WI38 (cell line): ENCODE data around the gene TUBB2A.
"Not testable (repeated sequence)": the region's sequence is repeated elsewhere in the genome, so short reads cannot be mapped to it uniquely, and the experiment has no call there.

ENCODE experiments used
- H3K4me3 ChIP-seq: 2 replicates; pipeline ENCODE4 v1.5.1; 2011; ENCODE audit warnings: low read depth, mild to moderate bottlenecking, control low read depth, low read length
- TF ChIP-seq, protein P1 (sequence below): IDR thresholded peaks from 2 replicates; pipeline ENCODE4 v1.5.1; 2012; ENCODE audit warnings: low read depth, mild to moderate bottlenecking, control low read depth, low read length

Gene TUBB2A

DNA sequence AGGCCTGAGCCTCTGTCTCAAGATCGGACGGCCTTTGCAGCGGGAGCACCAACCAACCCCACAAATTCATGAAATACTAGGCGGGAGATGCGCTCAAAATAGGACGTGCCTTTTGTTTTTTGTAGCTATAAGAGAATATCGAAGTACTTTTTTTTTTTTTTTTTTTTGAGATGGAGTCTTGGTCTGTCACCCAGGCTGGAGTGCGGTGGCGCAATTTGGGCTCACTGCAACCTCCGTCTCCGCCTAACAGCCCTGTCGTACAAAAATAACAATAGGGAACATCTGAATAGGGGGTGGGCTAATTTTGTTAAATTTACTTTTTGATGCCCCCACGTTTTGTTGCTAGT lies 5.9 kb upstream of the TUBB2A start:
- TF ChIP-seq, protein P1, sequence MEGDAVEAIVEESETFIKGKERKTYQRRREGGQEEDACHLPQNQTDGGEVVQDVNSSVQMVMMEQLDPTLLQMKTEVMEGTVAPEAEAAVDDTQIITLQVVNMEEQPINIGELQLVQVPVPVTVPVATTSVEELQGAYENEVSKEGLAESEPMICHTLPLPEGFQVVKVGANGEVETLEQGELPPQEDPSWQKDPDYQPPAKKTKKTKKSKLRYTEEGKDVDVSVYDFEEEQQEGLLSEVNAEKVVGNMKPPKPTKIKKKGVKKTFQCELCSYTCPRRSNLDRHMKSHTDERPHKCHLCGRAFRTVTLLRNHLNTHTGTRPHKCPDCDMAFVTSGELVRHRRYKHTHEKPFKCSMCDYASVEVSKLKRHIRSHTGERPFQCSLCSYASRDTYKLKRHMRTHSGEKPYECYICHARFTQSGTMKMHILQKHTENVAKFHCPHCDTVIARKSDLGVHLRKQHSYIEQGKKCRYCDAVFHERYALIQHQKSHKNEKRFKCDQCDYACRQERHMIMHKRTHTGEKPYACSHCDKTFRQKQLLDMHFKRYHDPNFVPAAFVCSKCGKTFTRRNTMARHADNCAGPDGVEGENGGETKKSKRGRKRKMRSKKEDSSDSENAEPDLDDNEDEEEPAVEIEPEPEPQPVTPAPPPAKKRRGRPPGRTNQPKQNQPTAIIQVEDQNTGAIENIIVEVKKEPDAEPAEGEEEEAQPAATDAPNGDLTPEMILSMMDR: no peak
- H3K4me3 ChIP-seq: peak overlapping the region; percentile 77

DNA sequence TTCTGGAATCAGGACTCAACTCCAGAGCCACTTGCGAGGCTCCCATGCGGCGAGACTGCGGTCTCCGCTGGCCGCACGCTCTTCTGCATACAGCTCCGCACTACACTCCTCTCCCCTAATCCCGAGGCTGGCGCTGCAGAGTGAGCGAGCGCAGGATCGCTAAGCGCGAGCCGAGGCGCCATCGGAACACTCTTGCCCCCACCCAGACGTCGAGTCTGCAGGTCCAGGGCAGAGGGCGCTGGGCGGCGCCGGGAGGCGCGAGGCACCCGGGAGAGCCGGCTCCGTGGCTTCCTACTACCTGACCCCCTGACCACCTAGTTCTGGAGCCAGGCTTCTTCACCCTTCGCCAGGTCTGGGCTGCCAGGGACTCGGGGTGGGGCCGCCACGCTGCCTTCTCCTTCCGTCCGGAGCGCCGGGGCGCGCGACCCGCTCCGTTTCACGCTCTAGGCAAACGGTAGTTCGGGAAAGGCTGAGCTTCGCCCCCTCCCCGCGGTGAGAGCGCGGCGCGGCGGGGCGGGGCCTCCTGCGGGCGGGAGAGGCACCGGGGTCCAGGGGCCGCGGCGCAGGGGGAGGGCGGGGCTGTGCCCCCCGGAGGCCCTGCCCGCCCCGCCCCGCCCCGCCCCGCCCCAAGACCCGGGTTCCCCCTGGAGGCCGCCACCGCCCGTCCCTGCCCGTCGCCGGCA lies 5.4 kb upstream of the TUBB2A start:
- peak overlapping the region; percentile 77 for H3K4me3 ChIP-seq
- TF ChIP-seq, protein P1: no peak

DNA sequence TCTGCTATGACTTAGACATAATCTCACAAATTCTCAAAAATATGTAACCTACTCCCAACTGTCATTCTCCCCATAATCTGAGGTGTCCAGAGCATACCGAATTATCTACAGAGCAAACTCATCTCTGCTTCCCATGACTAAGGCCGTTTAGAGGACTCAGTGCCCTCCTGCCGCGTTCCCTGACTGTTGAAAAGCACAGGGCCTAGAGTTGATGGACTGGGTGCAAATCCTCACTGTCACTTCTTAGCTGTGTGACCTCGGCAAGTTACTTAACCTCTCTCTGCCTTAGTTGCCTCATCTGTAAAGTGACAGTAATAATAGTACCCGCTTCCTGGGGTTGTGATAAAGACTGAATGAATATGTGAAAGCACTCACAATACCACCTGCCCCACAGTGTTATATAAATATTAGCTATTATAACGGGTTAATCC lies 4.7 kb upstream of the TUBB2A start:
- TF ChIP-seq, protein P1: no peak
- peak overlapping the region; percentile 77 for H3K4me3 ChIP-seq

DNA sequence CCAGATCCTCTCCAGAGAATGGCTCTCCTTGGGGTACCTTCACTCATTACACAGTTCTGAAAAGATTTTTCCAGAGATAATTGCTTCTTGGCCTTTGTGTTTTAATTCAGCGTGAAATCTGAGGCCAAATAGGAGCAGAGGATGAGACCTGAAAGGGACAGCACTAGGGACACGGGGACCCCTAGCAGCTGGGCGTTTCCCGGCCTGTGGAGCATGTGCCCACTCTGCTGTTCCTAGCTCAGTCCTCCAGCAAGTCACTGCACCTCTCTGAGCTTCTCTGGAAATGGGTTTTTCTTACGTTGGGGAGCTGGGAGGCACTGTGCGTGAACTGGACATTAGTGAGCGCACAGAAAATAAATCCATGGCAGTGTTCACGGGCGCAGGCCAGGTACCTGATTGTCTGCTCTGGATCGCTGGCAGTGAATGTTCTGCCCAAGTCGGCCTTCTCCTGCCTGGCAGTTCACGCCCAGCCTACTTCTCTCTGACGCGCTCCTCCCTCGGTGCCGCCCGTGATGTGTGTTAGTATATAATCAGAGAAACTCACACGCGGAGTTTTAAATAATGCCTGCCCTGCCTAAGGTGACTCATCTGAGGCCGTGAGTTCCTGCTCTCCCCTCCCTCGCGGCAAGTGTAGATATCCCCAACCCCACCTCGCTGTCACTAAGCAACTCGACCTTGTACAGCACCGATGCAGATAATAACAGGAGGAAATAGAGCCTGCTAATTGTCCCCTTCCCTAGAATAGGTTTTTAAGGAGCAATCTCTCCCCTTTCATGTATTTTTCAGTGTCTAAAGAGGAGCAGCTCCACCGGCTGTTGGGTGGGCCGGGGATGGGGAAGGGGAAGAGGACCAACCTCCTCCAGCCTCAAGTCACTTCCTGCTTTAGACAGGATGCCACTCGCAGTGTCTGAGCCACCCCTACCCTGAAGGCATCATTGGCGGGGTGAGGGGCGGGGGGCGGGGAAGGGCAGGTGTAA lies 2.7 kb upstream of the TUBB2A start:
- TF ChIP-seq, protein P1: no peak
- H3K4me3 ChIP-seq: no peak overlapping the region

- peak overlapping the region; percentile 68 for H3K4me3 ChIP-seq
Measured at GRCh38 chr6:3156184-3157130, 887 bp downstream of the TUBB2A start.

GRCh38 chr6:3155416-3155815 lies 1.9 kb downstream of the TUBB2A start:
- not testable (repeated sequence) for H3K4me3 ChIP-seq

DNA sequence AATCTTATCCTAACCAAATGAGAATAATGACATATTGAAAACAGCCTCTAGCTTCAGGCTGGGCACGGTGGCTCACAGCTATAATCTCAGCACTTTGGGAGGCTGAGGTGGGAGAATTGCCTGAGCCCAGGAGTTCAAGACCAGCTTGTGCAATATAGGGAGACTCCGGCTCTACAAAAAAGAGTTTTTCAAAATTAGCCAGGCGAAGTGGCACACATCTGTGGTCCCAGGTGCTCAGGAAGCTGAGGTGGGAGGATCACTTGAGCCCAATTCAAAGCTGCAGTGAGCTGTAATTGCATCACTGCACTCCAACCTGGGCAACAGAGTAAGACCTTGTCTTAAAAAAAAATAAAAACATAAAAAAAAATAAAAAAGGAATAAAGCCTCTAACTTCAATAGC lies 4.7 kb downstream of the TUBB2A start:
- TF ChIP-seq, protein P1: no peak
- H3K4me3 ChIP-seq: no peak overlapping the region
